Testis (tissue), 2 donors: ENCODE results near the gene ABCB6.

ENCODE experiments used
- POLR2A ChIP-seq: fragments of 450-650 bp; IDR thresholded peaks from one replicate; pipeline ENCODE4 v1.6.1; 2017; ENCODE audit warnings: antibody characterized with exemption, mild to moderate bottlenecking, moderate library complexity
- TF ChIP-seq, protein P1 (sequence below), 3 experiments: fragments of 450-650 bp in 2 of 3; fragments of 200-600 bp in 1 of 3; sonication (generic) in 1 of 3; IDR thresholded peaks; one replicate each; pipeline ENCODE4 v1.5.1; 2016 to 2019; ENCODE audit warnings: antibody characterized with exemption in 3 of 3, mild to moderate bottlenecking in 2 of 3, moderate library complexity in 1 of 3

DNA sequence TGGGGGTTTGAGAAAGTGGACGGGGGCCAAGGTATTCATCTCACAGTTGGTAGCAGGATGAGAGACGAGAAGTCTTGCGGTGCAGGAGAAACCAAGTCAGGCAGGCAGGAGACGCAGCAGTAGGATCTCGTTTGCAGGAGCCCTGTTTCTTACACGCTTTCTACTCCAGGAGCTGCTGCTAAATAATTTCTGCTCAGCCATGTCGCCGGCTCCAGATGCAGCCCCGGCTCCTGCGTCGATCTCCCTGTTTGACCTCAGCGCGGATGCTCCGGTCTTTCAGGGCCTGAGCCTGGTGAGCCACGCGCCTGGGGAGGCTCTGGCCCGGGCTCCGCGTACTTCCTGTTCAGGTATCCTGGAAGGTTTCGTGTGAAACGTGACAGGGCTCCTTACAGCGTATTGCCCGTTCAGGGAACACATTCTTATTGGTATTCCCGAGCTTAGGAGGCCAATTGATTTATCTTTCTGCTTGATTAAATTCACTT is 11.3 kb upstream of the ABCB6 start:
- TF ChIP-seq, protein P1, sequence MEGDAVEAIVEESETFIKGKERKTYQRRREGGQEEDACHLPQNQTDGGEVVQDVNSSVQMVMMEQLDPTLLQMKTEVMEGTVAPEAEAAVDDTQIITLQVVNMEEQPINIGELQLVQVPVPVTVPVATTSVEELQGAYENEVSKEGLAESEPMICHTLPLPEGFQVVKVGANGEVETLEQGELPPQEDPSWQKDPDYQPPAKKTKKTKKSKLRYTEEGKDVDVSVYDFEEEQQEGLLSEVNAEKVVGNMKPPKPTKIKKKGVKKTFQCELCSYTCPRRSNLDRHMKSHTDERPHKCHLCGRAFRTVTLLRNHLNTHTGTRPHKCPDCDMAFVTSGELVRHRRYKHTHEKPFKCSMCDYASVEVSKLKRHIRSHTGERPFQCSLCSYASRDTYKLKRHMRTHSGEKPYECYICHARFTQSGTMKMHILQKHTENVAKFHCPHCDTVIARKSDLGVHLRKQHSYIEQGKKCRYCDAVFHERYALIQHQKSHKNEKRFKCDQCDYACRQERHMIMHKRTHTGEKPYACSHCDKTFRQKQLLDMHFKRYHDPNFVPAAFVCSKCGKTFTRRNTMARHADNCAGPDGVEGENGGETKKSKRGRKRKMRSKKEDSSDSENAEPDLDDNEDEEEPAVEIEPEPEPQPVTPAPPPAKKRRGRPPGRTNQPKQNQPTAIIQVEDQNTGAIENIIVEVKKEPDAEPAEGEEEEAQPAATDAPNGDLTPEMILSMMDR (IDR thresholded peaks at IDR 0.05): no peak
- no peak for TF ChIP-seq POLR2A
